Transverse colon (tissue), 4 donors: ENCODE results near the gene AGPAT2. TPM values are rescaled to one million over a fixed set of nuclear protein-coding genes. Genes with fewer than 3 reads are reported as not detected.

ENCODE experiments used
- DNase-seq: peaks from one replicate; pipeline ENCODE4 v3.0.0-alpha.2; 2019
- H3K27ac ChIP-seq, 4 donors: fragments of 200-600 bp; sonication (generic); 2 replicates each; pipeline ENCODE4 v1.5.1; 2016 to 2018; ENCODE audit warnings: inconsistent platforms in 4 of 4
- H3K27me3 ChIP-seq: fragments of 200-600 bp; sonication (generic); 2 replicates; pipeline ENCODE4 v1.5.1; 2017; ENCODE audit warnings: inconsistent platforms
- H3K36me3 ChIP-seq, 4 donors: fragments of 200-600 bp; sonication (generic); 2 replicates each; pipeline ENCODE4 v1.5.1; 2017 to 2019; ENCODE audit warnings: inconsistent platforms in 4 of 4
- H3K4me1 ChIP-seq, 4 donors: fragments of 200-600 bp; sonication (generic); 2 replicates each; pipeline ENCODE4 v1.5.1; 2017 to 2020; ENCODE audit warnings: inconsistent platforms in 4 of 4
- H3K4me3 ChIP-seq, 4 donors: fragments of 200-600 bp; sonication (generic); 1 replicate in 1 of 4; 2 replicates in 3 of 4; pipeline versions ENCODE4 v1.5.1 to v1.6.1; 2017 to 2019; ENCODE audit warnings: inconsistent platforms in 4 of 4
- H3K9me3 ChIP-seq, 2 donors: fragments of 200-600 bp; sonication (generic); 2 replicates each; pipeline ENCODE4 v1.5.1; 2017 to 2019; ENCODE audit warnings: inconsistent platforms in 2 of 2
- EP300 ChIP-seq: sonication (generic); formaldehyde crosslinking; IDR thresholded peaks from one replicate; pipeline ENCODE4 v1.6.1; 2017; ENCODE audit warnings: antibody characterized with exemption, low read depth
- POLR2A ChIP-seq: fragments of 450-650 bp; IDR thresholded peaks from one replicate; pipeline ENCODE4 v1.6.1; 2016; ENCODE audit warnings: antibody characterized with exemption, mild to moderate bottlenecking, moderate library complexity
- POLR2AphosphoS5 ChIP-seq, 3 donors: sonication (generic); formaldehyde crosslinking; IDR thresholded peaks; one replicate each; pipeline ENCODE4 v1.6.1; 2016; ENCODE audit warnings: antibody characterized with exemption in 3 of 3
- WGBS, 2 donors: methylation state at CpG; one replicate each; pipeline ENCODE4 v1.1.5; 2018; ENCODE audit warnings: low coverage in 1 of 2; 5-methylcytosine and 5-hydroxymethylcytosine counted together
- in situ Hi-C, 4 donors: fragments of 200-750 bp; cut with MboI; loops; one replicate each; pipeline versions ENCODE4 v1.15.0 to v1.15.1; 2017; ENCODE audit warnings: low sequenced_read_pairs in 3 of 4, low pct_ligation_motif_present in 1 of 4, low pct_unique_long_range_greater_than_20kb in 1 of 4
- intact Hi-C: fragments of 100-400 bp; cut with DNase I; formaldehyde crosslinking; loops from one replicate; pipeline ENCODE4 v1.15.1; 2023; ENCODE audit warnings: low total_unique reads
- total RNA-seq, 4 donors: library from RNA; depleted of rRNA; stranded (reverse); fragments of >200 nt; gene quantifications; one replicate each; pipeline ENCODE4 v1.1.0, GENCODE V29; 2016
- TF ChIP-seq, protein P1 (sequence below), 5 experiments: fragments of 200-600 bp in 3 of 5; fragments of 450-650 bp in 2 of 5; sonication (generic) in 3 of 5; IDR thresholded peaks; 1 replicate in 2 of 5; 2 replicates in 3 of 5; pipeline ENCODE4 v1.5.1; 2016 to 2017; ENCODE audit warnings: antibody characterized with exemption in 5 of 5, inconsistent platforms in 3 of 5, mild to moderate bottlenecking in 2 of 5, moderate library complexity in 1 of 5

Gene AGPAT2
- total RNA-seq, 4 donors from 2014 or later, result 245 to 441 (median 290) TPM

DNA sequence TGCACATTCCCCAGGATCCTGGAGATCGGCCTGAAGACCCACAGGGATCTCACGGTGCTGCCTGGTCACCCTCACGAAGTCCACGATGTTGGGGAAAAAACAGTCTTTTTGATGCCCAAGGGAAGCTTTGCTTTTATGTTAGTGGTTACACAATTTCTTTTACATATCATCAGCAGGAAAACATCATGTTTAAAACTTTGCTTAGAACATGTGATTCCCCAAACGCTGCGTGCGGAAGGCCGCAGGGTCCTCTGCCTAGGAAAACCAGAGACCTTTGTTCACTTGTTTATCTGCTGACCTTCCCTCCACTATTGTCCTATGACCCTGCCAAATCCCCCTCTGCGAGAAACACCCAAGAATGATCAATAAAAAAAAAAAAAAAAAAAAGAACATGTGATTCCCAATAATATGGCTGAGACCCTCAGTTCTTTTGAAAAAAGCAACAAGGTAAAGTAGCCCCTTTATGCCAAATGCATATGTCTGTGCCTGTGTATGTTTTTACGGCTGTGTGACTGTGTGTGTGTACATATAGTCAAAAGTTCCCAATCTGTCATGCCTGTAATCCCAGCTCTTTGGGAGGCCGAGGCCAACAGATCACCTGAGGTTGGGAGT is 11.5 kb upstream of the AGPAT2 start:
- Histone ChIP-seq H3K27ac (no peak overlapping the region), H3K9me3 (no peaks in the 10 kb centered on the region), H3K4me3 (no peak overlapping the region), H3K27me3 (peaks cover 34% of the 10 kb centered on the region), H3K36me3 (no peaks in the 10 kb centered on the region), H3K4me1 (peaks cover 20 to 51% (median 41%) of the 10 kb centered on the region in 4 donors)
- 85% methylated on average over 11 of the region's 11 CpGs; no CpG with 5 or more reads in 1 of the 2 donors for whole genome bisulfite sequencing, 2 donors
- no peak for DNase-seq
- TF ChIP-seq EP300 (no peak), POLR2A (no peak)
- in situ Hi-C loops, result no loop called here
- intact Hi-C loops, result no loop called here

DNA sequence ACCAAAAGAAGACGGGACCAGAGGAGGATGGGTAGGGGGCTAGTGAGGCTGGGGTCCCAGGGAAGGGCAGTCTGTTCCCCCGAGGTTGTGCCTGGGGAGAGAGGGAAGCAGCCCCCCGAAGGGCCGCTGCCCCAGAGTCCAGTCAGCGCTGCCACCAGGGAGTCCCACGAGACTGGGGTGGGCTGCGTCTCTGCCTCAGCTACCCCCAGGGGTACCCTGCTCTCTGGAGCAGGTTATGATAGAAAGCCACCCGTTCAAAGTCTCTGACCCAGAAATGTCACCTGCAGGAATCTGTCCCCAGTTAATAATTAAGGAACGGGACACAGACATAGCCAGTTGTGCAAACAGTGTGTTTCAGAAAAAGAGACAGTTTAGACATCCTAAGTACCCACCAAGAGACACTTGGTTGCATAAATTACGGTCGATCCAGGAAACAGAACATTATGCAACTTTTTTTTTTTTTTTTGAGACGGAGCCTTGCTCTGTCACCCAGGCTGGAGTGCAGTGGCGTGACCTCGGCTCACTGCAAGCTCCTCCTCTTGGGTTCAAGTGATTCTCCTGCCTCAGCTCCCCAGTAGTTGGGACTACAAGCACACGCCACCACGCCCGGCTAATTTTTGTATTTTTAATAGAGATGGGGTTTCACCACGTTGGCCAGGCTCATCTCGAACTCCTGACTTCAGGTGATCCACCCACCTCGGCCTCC is 10.7 kb upstream of the AGPAT2 start:
- 27 to 37% methylated on average over 5 to 18 of the region's 20 CpGs for WGBS, 2 donors

DNA sequence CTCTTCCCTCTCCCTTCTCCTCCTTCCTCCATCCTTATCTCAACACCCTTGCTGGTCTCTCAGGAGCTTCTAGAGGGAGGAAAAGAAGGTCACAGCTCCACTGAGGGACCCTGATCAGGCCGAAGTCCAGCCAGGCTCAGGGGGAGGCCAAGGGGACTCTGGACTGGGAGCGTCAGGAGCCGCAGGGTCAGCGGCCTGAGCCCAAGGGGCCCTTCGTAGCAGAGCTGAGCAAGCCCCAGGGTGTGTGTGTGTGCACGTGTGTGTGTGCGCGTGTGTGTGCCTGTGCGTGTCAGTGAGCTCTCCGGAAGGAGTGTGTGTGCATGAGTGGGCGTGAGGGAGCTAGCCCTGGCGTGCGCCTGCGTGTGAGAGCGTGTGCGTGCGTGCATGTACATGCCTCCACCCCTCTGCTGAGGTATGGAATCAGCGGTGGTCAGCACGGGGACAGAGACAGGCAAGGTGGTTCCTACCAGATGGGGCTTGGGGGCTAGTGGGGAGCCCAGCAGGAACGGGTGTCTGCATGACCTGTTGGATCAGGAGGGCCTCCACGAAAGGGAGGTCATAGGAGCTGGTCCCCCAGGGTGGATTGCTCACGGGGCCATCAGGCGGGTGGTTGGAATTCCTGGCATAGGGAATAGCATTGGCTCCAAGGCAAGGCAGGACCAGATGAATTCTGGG is 10.0 kb upstream of the AGPAT2 start:
- intact Hi-C loops, result no loop called here
- Histone ChIP-seq H3K36me3 (no peaks in the 10 kb centered on the region), H3K4me3 (no peak overlapping the region), H3K4me1 (peaks cover 30 to 64% (median 55%) of the 10 kb centered on the region in 4 donors), H3K9me3 (no peaks in the 10 kb centered on the region), H3K27ac (no peak overlapping the region), H3K27me3 (peaks cover 34% of the 10 kb centered on the region)
- DNase-seq, result no peak
- 20 to 38% methylated on average over 1 to 23 of the region's 23 CpGs for WGBS, 2 donors
- TF ChIP-seq POLR2A (no peak), POLR2AphosphoS5 (IDR thresholded peaks at IDR 0.05) (no peak), EP300 (no peak)
- TF ChIP-seq, protein P1, sequence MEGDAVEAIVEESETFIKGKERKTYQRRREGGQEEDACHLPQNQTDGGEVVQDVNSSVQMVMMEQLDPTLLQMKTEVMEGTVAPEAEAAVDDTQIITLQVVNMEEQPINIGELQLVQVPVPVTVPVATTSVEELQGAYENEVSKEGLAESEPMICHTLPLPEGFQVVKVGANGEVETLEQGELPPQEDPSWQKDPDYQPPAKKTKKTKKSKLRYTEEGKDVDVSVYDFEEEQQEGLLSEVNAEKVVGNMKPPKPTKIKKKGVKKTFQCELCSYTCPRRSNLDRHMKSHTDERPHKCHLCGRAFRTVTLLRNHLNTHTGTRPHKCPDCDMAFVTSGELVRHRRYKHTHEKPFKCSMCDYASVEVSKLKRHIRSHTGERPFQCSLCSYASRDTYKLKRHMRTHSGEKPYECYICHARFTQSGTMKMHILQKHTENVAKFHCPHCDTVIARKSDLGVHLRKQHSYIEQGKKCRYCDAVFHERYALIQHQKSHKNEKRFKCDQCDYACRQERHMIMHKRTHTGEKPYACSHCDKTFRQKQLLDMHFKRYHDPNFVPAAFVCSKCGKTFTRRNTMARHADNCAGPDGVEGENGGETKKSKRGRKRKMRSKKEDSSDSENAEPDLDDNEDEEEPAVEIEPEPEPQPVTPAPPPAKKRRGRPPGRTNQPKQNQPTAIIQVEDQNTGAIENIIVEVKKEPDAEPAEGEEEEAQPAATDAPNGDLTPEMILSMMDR (IDR thresholded peaks at IDR 0.05), result no peak
- in situ Hi-C loops, result no loop called here

More for the DNA sequence above, 10.7 kb upstream of the AGPAT2 start:
- Histone ChIP-seq H3K9me3 (no peaks in the 10 kb centered on the region), H3K4me3 (no peak overlapping the region), H3K27me3 (peaks cover 34% of the 10 kb centered on the region), H3K36me3 (no peaks in the 10 kb centered on the region), H3K27ac (no peak overlapping the region), H3K4me1 (peaks cover 24 to 58% (median 48%) of the 10 kb centered on the region in 4 donors)
- in situ Hi-C loops (no loop called here), intact Hi-C loops (no loop called here)
- TF ChIP-seq POLR2AphosphoS5 (IDR thresholded peaks at IDR 0.05) (no peak), POLR2A (no peak), EP300 (no peak)
- TF ChIP-seq, protein P1 (IDR thresholded peaks at IDR 0.05), result no peak
- no peak for DNase-seq

DNA sequence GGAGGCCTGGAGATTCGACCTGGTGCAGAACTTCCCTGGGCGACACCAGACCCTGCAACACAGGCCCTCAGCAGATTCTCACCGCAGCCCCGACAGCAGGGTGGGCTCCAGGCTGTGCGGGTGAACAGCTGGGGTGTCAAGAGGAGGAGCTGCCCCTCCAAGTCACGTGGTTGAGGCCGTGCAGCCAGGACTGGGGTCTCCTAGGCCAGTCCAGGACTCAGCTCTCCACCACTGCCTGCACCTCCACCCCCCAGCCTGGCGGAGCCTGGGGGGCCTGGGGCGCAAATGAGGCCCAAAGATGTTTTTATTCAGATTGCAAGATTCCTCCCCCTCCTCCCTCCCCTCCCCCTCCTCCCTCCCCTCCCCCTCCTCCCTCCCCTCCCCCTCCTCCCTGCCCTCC is 9.2 kb upstream of the AGPAT2 start:
- peaks cover 29% of the 10 kb centered on the region for H3K27me3 ChIP-seq
- TF ChIP-seq POLR2AphosphoS5 (IDR thresholded peaks at IDR 0.05) (no peak), POLR2A (no peak), EP300 (no peak)
- TF ChIP-seq, protein P1 (IDR thresholded peaks at IDR 0.05), result no peak
- no peak overlapping the region for H3K4me3 ChIP-seq
- H3K36me3 ChIP-seq, result no peaks in the 10 kb centered on the region
- 76% methylated on average over 9 of the region's 9 CpGs; no CpG with 5 or more reads in 1 of the 2 donors for WGBS, 2 donors
- intact Hi-C loops (no loop called here), in situ Hi-C loops (no loop called here)
- H3K9me3 ChIP-seq, result no peaks in the 10 kb centered on the region
- H3K27ac ChIP-seq, result peak overlapping the region in 2 of 4 donors; percentile 83 to 85
- peaks cover 31 to 66% (median 63%) of the 10 kb centered on the region in 4 donors for H3K4me1 ChIP-seq
- DNase-seq, result no peak
